AG04450 (cell line): ENCODE results near the gene OSR1. TPM values are rescaled to one million over a fixed set of nuclear protein-coding genes. Genes with fewer than 3 reads are reported as not detected.

Experiments used
- CTCF ChIA-PET: fragments of 300-600, 350-600 bp; formaldehyde crosslinking; extraction: SDS; loops from one replicate; lab custom pipeline; 2022; ENCODE audit warnings: antibody characterized with exemption, inconsistent platforms; lab: Charles Lee
- POLR2A ChIA-PET: fragments of 350-600 bp; formaldehyde crosslinking; extraction: SDS; loops from one replicate; lab custom pipeline; 2021; ENCODE audit warnings: antibody characterized with exemption, inconsistent platforms; lab: Yijun Ruan, JAX
- DNase-seq: peaks from one replicate; pipeline ENCODE4 v3.0.0-alpha.2; 2011; ENCODE audit warnings: low read depth, low spot score
- H3K27ac ChIP-seq: one replicate; pipeline ENCODE4 v1.5.1; 2012; ENCODE audit warnings: low read depth, low read length, control low read depth
- H3K27me3 ChIP-seq: one replicate; pipeline ENCODE4 v1.6.0; 2012; ENCODE audit warnings: low read length; ENCODE audit not compliant: control insufficient read depth, insufficient read depth
- H3K4me3 ChIP-seq: 2 replicates; pipeline ENCODE4 v1.5.1; 2011; ENCODE audit warnings: mild to moderate bottlenecking, low read depth, low read length, control low read depth
- H3K9me3 ChIP-seq: 2 replicates; pipeline ENCODE4 v1.5.1; 2012; ENCODE audit warnings: low read length; ENCODE audit not compliant: control insufficient read depth, insufficient read depth
- CTCF ChIP-seq: IDR thresholded peaks from 2 replicates; pipeline ENCODE4 v1.5.1; 2011; ENCODE audit warnings: low read depth, low read length, control low read depth, inconsistent platforms
- polyA plus RNA-seq: library from polyadenylated mRNA; depleted of rRNA; stranded (reverse); fragments of >200 nt; gene quantifications from 2 replicates; pipeline ENCODE4 v1.2.3, GENCODE V29; 2011

The OSR1 gene
- polyA plus RNA-seq, 1 experiment: 14.0 TPM

GRCh38 chr2:19378939-19379338 lies 20.5 kb upstream of the OSR1 start:
- Histone ChIP-seq H3K27me3 (peaks cover 30% of the 10 kb centered on the region), H3K4me3 (no peak overlapping the region), H3K9me3 (no peaks in the 10 kb centered on the region), H3K27ac (no peak overlapping the region)
- DNase-seq: no peak
- CTCF ChIA-PET: no interaction called here
- no peak for TF ChIP-seq CTCF
- POLR2A ChIA-PET: no interaction called here

- DNase-seq: no peak
- Histone ChIP-seq H3K27me3 (peaks cover 36% of the 10 kb centered on the region), H3K27ac (no peak overlapping the region), H3K9me3 (peaks cover 2% of the 10 kb centered on the region; the same call in 1 of the 2 replicates), H3K4me3 (no peak overlapping the region)
- POLR2A ChIA-PET: no interaction called here
- no peak for TF ChIP-seq CTCF
- CTCF ChIA-PET: no interaction called here
Measured at GRCh38 chr2:19377717-19378116, 19.3 kb upstream of the OSR1 start.

GRCh38 chr2:19373352-19373751 lies 14.9 kb upstream of the OSR1 start:
- Histone ChIP-seq H3K27ac (no peak overlapping the region), H3K4me3 (no peak overlapping the region), H3K9me3 (peaks cover 2% of the 10 kb centered on the region; the same call in 1 of the 2 replicates), H3K27me3 (peaks cover 40% of the 10 kb centered on the region)
- no peak for TF ChIP-seq CTCF
- DNase-seq: no peak
- ChIA-PET CTCF (interaction anchor here (1.3 kb wide), 1 partner anchor 490 kb away, joined by 3 read pairs; no protein-coding TSS in a partner anchor), POLR2A (no interaction called here)

- CTCF ChIA-PET: no interaction called here
- TF ChIP-seq CTCF: no peak
- no peak overlapping the region for H3K4me3 ChIP-seq
- H3K27me3 ChIP-seq: peaks cover 34% of the 10 kb centered on the region
- H3K27ac ChIP-seq: no peak overlapping the region
- peaks cover 2% of the 10 kb centered on the region; the same call in 1 of the 2 replicates for H3K9me3 ChIP-seq
- POLR2A ChIA-PET: no interaction called here
- no peak for DNase-seq
Measured at GRCh38 chr2:19371996-19372582, 13.7 kb upstream of the OSR1 start.

- no peak for DNase-seq
- CTCF ChIA-PET: interaction anchor here (0.5 to 3.2 kb wide), 21 partner anchors 25 to 933 kb away, joined by 3 to 50 read pairs (median 4); no protein-coding TSS in a partner anchor
- POLR2A ChIA-PET: interaction anchor here (0.7 kb wide), 1 partner anchor 533 kb away, joined by 3 read pairs; the partner anchor contains the start of gene TTC32
Measured at GRCh38 chr2:19369341-19369955, 11.0 kb upstream of the OSR1 start.

More at GRCh38 chr2:19369341-19369955, 11.0 kb upstream of the OSR1 start:
- Histone ChIP-seq H3K27ac (no peak overlapping the region), H3K4me3 (no peak overlapping the region), H3K9me3 (peaks cover 2% of the 10 kb centered on the region; the same call in 1 of the 2 replicates), H3K27me3 (peaks cover 29% of the 10 kb centered on the region)
- peak; percentile 63 for TF ChIP-seq CTCF
